ENCODE data around the gene TMEM161B. TPM values are rescaled to one million over a fixed set of nuclear protein-coding genes. Genes with fewer than 3 reads are reported as not detected.
A peak's percentile ranks its signal among the peaks of the same experiment; 100 is the strongest.

The TMEM161B gene
- total RNA-seq, 1 donor from 2014 or later: 21.2 TPM

DNA sequence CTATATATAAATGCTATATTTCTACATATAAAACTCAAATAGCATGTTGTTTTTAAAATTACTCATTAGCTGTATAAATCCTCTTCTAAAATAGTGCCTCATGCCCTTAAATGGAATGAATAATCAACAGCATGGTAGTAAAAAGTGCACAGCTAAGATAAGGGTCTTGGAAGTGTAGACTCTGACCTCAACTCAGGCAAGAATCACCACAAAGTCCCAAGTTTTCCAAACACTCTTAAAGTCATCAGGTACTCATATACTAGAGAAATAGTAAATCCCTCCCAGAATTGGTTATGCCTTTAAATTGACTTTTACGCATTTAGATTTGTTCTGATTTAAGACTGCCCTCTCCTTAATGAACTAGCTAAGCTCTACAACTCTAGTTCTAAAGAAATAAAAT is 113.8 kb downstream of the TMEM161B start:
- Histone ChIP-seq H3K4me3 (no peak overlapping the region), H3K4me1 (no peaks in the 10 kb centered on the region), H3K36me3 (no peaks in the 10 kb centered on the region), H3K27me3 (ENCODE audit: low read depth) (no peaks in the 10 kb centered on the region), H3K27ac (no peak overlapping the region), H3K9me3 (no peaks in the 10 kb centered on the region)
- intact Hi-C loops (cut with DNase I): no loop called here
- no peak for ATAC-seq
- no peak for TF ChIP-seq CTCF (IDR thresholded peaks at IDR 0.05)
- DNase-seq: no peak

DNA sequence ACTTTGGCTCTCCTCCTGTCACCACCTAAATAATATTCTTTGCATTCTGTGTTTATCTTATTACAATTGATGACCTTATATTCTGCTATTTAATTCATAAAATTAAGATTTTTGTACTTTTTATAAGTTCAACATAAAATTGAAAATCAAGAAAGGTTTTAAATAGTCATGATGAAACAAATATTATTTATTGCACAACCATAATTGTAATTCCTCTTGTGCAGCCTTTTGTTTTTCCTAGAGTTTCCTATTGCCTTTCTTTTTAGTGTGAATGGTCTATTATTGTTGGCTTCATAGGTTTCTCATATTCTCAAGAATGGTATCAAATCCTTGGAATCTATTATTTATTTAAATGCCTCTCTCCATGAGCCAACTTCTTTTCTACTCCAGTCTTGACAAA is 117.9 kb downstream of the TMEM161B start:
- Histone ChIP-seq H3K36me3 (no peaks in the 10 kb centered on the region), H3K4me1 (peaks cover 5% of the 10 kb centered on the region), H3K27ac (no peak overlapping the region), H3K9me3 (no peaks in the 10 kb centered on the region), H3K27me3 (ENCODE audit: low read depth) (no peaks in the 10 kb centered on the region), H3K4me3 (no peak overlapping the region)
- TF ChIP-seq CTCF (IDR thresholded peaks at IDR 0.05): no peak
- intact Hi-C loops (cut with DNase I): no loop called here
- ATAC-seq (no peak), DNase-seq (no peak)

GRCh38 chr5:88145611-88146467 is 122.8 kb downstream of the TMEM161B start:
- peak; percentile 75 to 80 for ATAC-seq
- Histone ChIP-seq H3K4me1 (peaks cover 44% of the 10 kb centered on the region), H3K36me3 (no peaks in the 10 kb centered on the region), H3K4me3 (peak overlapping the region; percentile 28), H3K27ac (peak overlapping the region; percentile 76), H3K9me3 (no peaks in the 10 kb centered on the region), H3K27me3 (ENCODE audit: low read depth) (peaks cover 21% of the 10 kb centered on the region)
- TF ChIP-seq CTCF (IDR thresholded peaks at IDR 0.05): no peak
- peak; percentile 80 for DNase-seq
- intact Hi-C loops (cut with DNase I): no loop called here

- Histone ChIP-seq H3K9me3 (no peaks in the 10 kb centered on the region), H3K4me3 (peak overlapping the region; percentile 28), H3K4me1 (peaks cover 51% of the 10 kb centered on the region), H3K36me3 (no peaks in the 10 kb centered on the region), H3K27ac (peak overlapping the region; percentile 76), H3K27me3 (ENCODE audit: low read depth) (peaks cover 22% of the 10 kb centered on the region)
- ATAC-seq: no peak
- DNase-seq: peak; percentile 28
- TF ChIP-seq CTCF (IDR thresholded peaks at IDR 0.05): no peak
- intact Hi-C loops (cut with DNase I): no loop called here
These were observed 123.4 kb downstream of the TMEM161B start for GRCh38 chr5:88145221-88145610.

Data from lower lobe of right lung (tissue), 2 donors.